GM23248 (cell line): Measurements from ENCODE around the gene SLC2A3. TPM values are rescaled to one million over a fixed set of nuclear protein-coding genes. Genes with fewer than 3 reads are reported as not detected.
"Not testable (repeated sequence)": the region's sequence is repeated elsewhere in the genome, so short reads cannot be mapped to it uniquely, and the experiment has no call there.

ENCODE experiments used
- DNase-seq: peaks from one replicate; pipeline ENCODE4 v3.0.0-alpha.2; 2015
- H2AFZ ChIP-seq: fragments of 200-600 bp; sonication (generic); 2 replicates; pipeline ENCODE4 v1.6.1; 2016; ENCODE audit warnings: antibody characterized with exemption
- H3F3A ChIP-seq: fragments of 200-600 bp; sonication (generic); 2 replicates; pipeline ENCODE4 v1.6.1; 2016; ENCODE audit warnings: mild to moderate bottlenecking, antibody characterized with exemption, mixed run types; ENCODE audit not compliant: insufficient read depth
- H3K27ac ChIP-seq: fragments of 200-600 bp; sonication (generic); 2 replicates; pipeline ENCODE4 v1.5.1; 2016; ENCODE audit warnings: mild to moderate bottlenecking
- H3K27me3 ChIP-seq: fragments of 200-600 bp; sonication (generic); replicated peaks from 2 replicates; pipeline ENCODE4 v1.6.1; 2016; ENCODE audit warnings: mild to moderate bottlenecking; ENCODE audit not compliant: insufficient read depth
- H3K36me3 ChIP-seq: fragments of 200-600 bp; sonication (generic); 2 replicates; pipeline ENCODE4 v1.6.1; 2016; ENCODE audit warnings: low read depth, mild to moderate bottlenecking
- H3K4me1 ChIP-seq: fragments of 200-600 bp; sonication (generic); 2 replicates; pipeline ENCODE4 v1.6.1; 2016; ENCODE audit warnings: mild to moderate bottlenecking; ENCODE audit not compliant: insufficient read depth
- H3K4me2 ChIP-seq: fragments of 200-600 bp; sonication (generic); one replicate; pipeline ENCODE4 v1.6.1; 2016; ENCODE audit warnings: mild to moderate bottlenecking; ENCODE audit not compliant: unreplicated experiment
- H3K4me3 ChIP-seq: fragments of 200-600 bp; sonication (generic); 2 replicates; pipeline ENCODE4 v1.5.1; 2016; ENCODE audit warnings: mild to moderate bottlenecking
- H3K79me2 ChIP-seq: fragments of 200-600 bp; sonication (generic); 2 replicates; pipeline ENCODE4 v1.6.1; 2016; ENCODE audit warnings: mild to moderate bottlenecking; ENCODE audit not compliant: insufficient read depth
- H3K9ac ChIP-seq: fragments of 200-600 bp; sonication (generic); 2 replicates; pipeline ENCODE4 v1.6.1; 2016; ENCODE audit warnings: mild to moderate bottlenecking
- H3K9me2 ChIP-seq: fragments of 200-600 bp; sonication (generic); 2 replicates; pipeline ENCODE4 v1.6.1; 2016; ENCODE audit warnings: mixed run types, mild to moderate bottlenecking, moderate library complexity; ENCODE audit not compliant: insufficient read depth
- H3K9me3 ChIP-seq: fragments of 200-600 bp; sonication (generic); one replicate; pipeline ENCODE4 v1.6.1; 2017; ENCODE audit warnings: low read depth
- H4K20me1 ChIP-seq: fragments of 200-600 bp; sonication (generic); 2 replicates; pipeline ENCODE4 v1.6.0; 2016; ENCODE audit not compliant: insufficient read depth
- EZH2 ChIP-seq: fragments of 200-600 bp; sonication (generic); IDR thresholded peaks from 2 replicates; pipeline ENCODE4 v1.6.1; 2018; ENCODE audit warnings: antibody characterized with exemption, mild to moderate bottlenecking; ENCODE audit not compliant: insufficient read depth, poor library complexity, severe bottlenecking
- EZH2phosphoT487 ChIP-seq: fragments of 200-600 bp; sonication (generic); IDR thresholded peaks from 2 replicates; pipeline ENCODE4 v1.6.1; 2018; ENCODE audit warnings: antibody characterized with exemption, moderate library complexity, mild to moderate bottlenecking, low read depth; ENCODE audit not compliant: insufficient read depth
- whole genome bisulfite sequencing, 2 experiments: methylation state at CpG; one replicate each; pipeline ENCODE4 v1.1.6; 2015 to 2017; ENCODE audit warnings: low lambda C conversion rate in 2 of 2, low coverage in 1 of 2; ENCODE audit errors: missing lambda C conversion rate in 2 of 2; 5-methylcytosine and 5-hydroxymethylcytosine counted together
- in situ Hi-C: fragments of 300-500 bp; cut with MboI; formaldehyde crosslinking; loops from 2 replicates; pipeline ENCODE4 v1.15.0; 2020
- polyA plus RNA-seq: library from polyadenylated mRNA; unstranded; fragments of >200 nt; fragmentation: Nextera tagmentation; extraction: Ambion mirVana; gene quantifications from 2 replicates; pipeline ENCODE4 v1.2.1, GENCODE V29; 2016
- total RNA-seq: library from RNA; depleted of rRNA; stranded (reverse); fragments of >200 nt; shearing (Covaris generic); gene quantifications from 2 replicates; pipeline ENCODE4 v1.2.3, GENCODE V29; 2014

The SLC2A3 gene
- total and polyA plus RNA-seq, 2 experiments from 2014 or later: 71.8 to 72.5 TPM

DNA sequence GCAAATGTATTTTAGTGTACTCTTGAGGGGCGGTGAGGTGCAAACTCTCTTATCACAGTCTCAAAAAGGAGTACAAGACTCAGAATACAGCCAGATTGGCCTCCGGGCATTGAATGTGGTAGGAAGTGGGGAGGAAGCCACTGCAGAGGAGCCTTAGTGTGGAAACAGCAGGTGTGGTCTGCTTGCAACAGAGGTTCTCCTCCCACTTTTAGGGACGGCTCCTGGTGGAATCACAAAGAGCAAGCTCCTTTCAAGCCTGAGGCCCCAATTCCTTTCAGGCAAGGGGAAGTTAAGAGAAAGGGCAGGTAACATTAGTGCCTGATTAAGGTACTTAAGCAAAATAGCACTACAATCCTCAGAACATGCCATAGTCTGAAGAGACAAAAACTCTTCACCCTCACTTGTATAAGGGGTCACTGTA, 23.7 kb upstream of the SLC2A3 start:
- peak; percentile 25 for DNase-seq
- TF ChIP-seq EZH2 (no peak), EZH2phosphoT487 (no peak)
- in situ Hi-C loops: no loop called here

DNA sequence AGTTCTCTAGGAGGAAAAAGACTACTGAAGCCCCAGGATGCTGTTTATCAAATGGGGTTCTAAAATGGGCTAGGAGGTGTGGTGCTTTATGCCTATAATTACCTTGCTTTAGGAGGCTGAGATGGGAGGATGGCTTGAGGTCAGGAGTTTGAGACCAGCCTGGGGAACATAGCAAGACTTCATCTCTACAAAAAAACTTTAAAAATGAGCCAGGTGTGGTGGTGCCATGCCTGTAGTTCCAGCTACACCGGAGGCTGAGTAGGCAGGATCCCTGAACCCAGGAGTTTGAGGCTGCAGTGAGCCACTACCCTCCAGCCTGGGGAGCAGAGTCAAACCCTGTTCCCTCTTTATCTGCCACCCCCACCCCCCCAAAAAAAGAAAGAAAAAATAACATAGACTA, 23.3 kb upstream of the SLC2A3 start:
- H3F3A ChIP-seq: peaks cover 19% of the 10 kb centered on the region
- no peak overlapping the region for H3K4me3 ChIP-seq
- no peaks in the 10 kb centered on the region for H3K27me3 ChIP-seq
- H3K4me1 ChIP-seq: peaks cover 29% of the 10 kb centered on the region
- H3K4me2 ChIP-seq: no peak overlapping the region
- 94 to 100% methylated on average over 1 of the region's 1 CpG for WGBS, 2 experiments
- H3K79me2 ChIP-seq: no peaks in the 10 kb centered on the region
- no peaks in the 10 kb centered on the region for H4K20me1 ChIP-seq
- TF ChIP-seq EZH2phosphoT487 (no peak), EZH2 (no peak)
- no peaks in the 10 kb centered on the region for H3K9me3 ChIP-seq
- no peak for DNase-seq
- no peaks in the 10 kb centered on the region for H3K9me2 ChIP-seq
- H3K9ac ChIP-seq: peak overlapping the region; percentile 51
- H3K27ac ChIP-seq: peak overlapping the region; percentile 64
- H2AFZ ChIP-seq: peak overlapping the region; percentile 82
- H3K36me3 ChIP-seq: no peaks in the 10 kb centered on the region
- in situ Hi-C loops: no loop called here

More for the DNA sequence above, 23.7 kb upstream of the SLC2A3 start:
- H2AFZ ChIP-seq: peak overlapping the region; percentile 82
- peaks cover 29% of the 10 kb centered on the region for H3K4me1 ChIP-seq
- no peaks in the 10 kb centered on the region for H3K79me2 ChIP-seq
- H3K4me3 ChIP-seq: peak overlapping the region; percentile 79
- WGBS, 2 experiments: 72 to 73% methylated on average over 3 of the region's 3 CpGs
- no peaks in the 10 kb centered on the region for H3K27me3 ChIP-seq
- H4K20me1 ChIP-seq: no peaks in the 10 kb centered on the region
- H3K36me3 ChIP-seq: no peaks in the 10 kb centered on the region
- H3F3A ChIP-seq: peaks cover 19% of the 10 kb centered on the region
- no peaks in the 10 kb centered on the region for H3K9me2 ChIP-seq
- H3K9me3 ChIP-seq: no peaks in the 10 kb centered on the region
- H3K9ac ChIP-seq: peak overlapping the region; percentile 74; the same call in 1 of the 2 replicates
- peak overlapping the region; percentile 76 for H3K4me2 ChIP-seq
- H3K27ac ChIP-seq: peak overlapping the region; percentile 74; the same call in 1 of the 2 replicates

- H3K36me3 ChIP-seq, H3K4me3 ChIP-seq, H3K4me2 ChIP-seq, H3K27ac ChIP-seq, H3K27me3 ChIP-seq, H3K9ac ChIP-seq, H3K79me2 ChIP-seq, H4K20me1 ChIP-seq, H3K9me3 ChIP-seq, H3K9me2 ChIP-seq, DNase-seq, in situ Hi-C loops: not testable (repeated sequence)
- Histone ChIP-seq H3K4me1 (peaks cover 18% of the 10 kb centered on the region), H2AFZ (0 out of 2 replicates have a peak overlapping the region, but pooled peaks have one; percentile 51), H3F3A (peaks cover 15% of the 10 kb centered on the region; the same call in 1 of the 2 replicates)
- WGBS, 2 experiments: 97 to 98% methylated on average over 16 to 19 of the region's 19 CpGs
Observed at GRCh38 chr12:7954877-7955276, 18.9 kb upstream of the SLC2A3 start.

- in situ Hi-C loops, H3K4me3 ChIP-seq, H3K9me2 ChIP-seq, H4K20me1 ChIP-seq, H3K9ac ChIP-seq, H3K27ac ChIP-seq, H3K4me2 ChIP-seq, H3K9me3 ChIP-seq, H3K36me3 ChIP-seq, H3K79me2 ChIP-seq, DNase-seq, H3K27me3 ChIP-seq: not testable (repeated sequence)
- Histone ChIP-seq H2AFZ (0 out of 2 replicates have a peak overlapping the region, but pooled peaks have one; percentile 51), H3K4me1 (peaks cover 14% of the 10 kb centered on the region), H3F3A (peaks cover 13% of the 10 kb centered on the region; the same call in 1 of the 2 replicates)
- 51 to 60% methylated on average over 5 to 9 of the region's 10 CpGs for WGBS, 2 experiments
Observed at GRCh38 chr12:7954418-7954817, 18.4 kb upstream of the SLC2A3 start.

GRCh38 chr12:7953912-7954311, 17.9 kb upstream of the SLC2A3 start:
- H3K27ac ChIP-seq, H3K9ac ChIP-seq, H3K4me2 ChIP-seq, H2AFZ ChIP-seq, in situ Hi-C loops, H4K20me1 ChIP-seq, H3K9me3 ChIP-seq, H3K79me2 ChIP-seq, DNase-seq, H3K27me3 ChIP-seq, H3K4me3 ChIP-seq, H3K36me3 ChIP-seq, H3K4me1 ChIP-seq, H3F3A ChIP-seq, H3K9me2 ChIP-seq: not testable (repeated sequence)
- 89 to 100% methylated on average over 2 of the region's 2 CpGs for WGBS, 2 experiments
